MCF 10A (cell line): ENCODE measurements around the gene XYLT1. TPM values are rescaled to one million over a fixed set of nuclear protein-coding genes. Genes with fewer than 3 reads are reported as not detected.

Experiments
- BruUV-seq: library from RNA; stranded (reverse); fragments of 400-500 nt; replicated peaks from 2 replicates; lab custom pipeline; 2021; lab: Mats Ljungman, UMichigan
- CTCF ChIA-PET: fragments of 300-600 bp; sonication (Branson Sonifier 250); formaldehyde crosslinking; extraction: SDS; loops from one replicate; lab custom pipeline; 2021; ENCODE audit warnings: antibody characterized with exemption, inconsistent platforms; lab: Yijun Ruan, JAX
- POLR2A ChIA-PET: fragments of 300-600, 350-650 bp; sonication (Branson Sonifier 250); formaldehyde crosslinking; extraction: SDS; loops from one replicate; lab custom pipeline; 2020; ENCODE audit warnings: antibody characterized with exemption, inconsistent platforms; lab: Yijun Ruan, JAX
- DNase-seq: peaks from one replicate; pipeline ENCODE4 v3.0.0-alpha.2; 2018; ENCODE audit not compliant: unreplicated experiment
- H3K27ac Mint-ChIP-seq: one replicate; pipeline ENCODE4 v1.8.0; 2022; ENCODE audit warnings: mild to moderate bottlenecking, low read depth, mixed read lengths; ENCODE audit not compliant: unreplicated experiment
- H3K27me3 Mint-ChIP-seq: one replicate; pipeline ENCODE4 v1.8.0; 2022; ENCODE audit warnings: mixed read lengths; ENCODE audit not compliant: insufficient read depth, unreplicated experiment
- H3K36me3 Mint-ChIP-seq: one replicate; pipeline ENCODE4 v1.8.0; 2022; ENCODE audit warnings: mild to moderate bottlenecking, moderate library complexity, mixed read lengths; ENCODE audit not compliant: insufficient read depth, unreplicated experiment
- H3K4me1 Mint-ChIP-seq: one replicate; pipeline ENCODE4 v1.8.0; 2022; ENCODE audit warnings: mixed read lengths; ENCODE audit not compliant: insufficient read depth, unreplicated experiment
- H3K4me3 Mint-ChIP-seq: one replicate; pipeline ENCODE4 v1.8.0; 2022; ENCODE audit warnings: mild to moderate bottlenecking, moderate library complexity, mixed read lengths; ENCODE audit not compliant: unreplicated experiment
- H3K9me3 Mint-ChIP-seq: one replicate; pipeline ENCODE4 v1.8.0; 2022; ENCODE audit warnings: mixed read lengths; ENCODE audit not compliant: unreplicated experiment
- intact Hi-C: fragments of 100-400 bp; cut with micrococcal nuclease; formaldehyde crosslinking; loops from 2 replicates; pipeline ENCODE4 v1.14.1; 2022
- total RNA-seq: library from RNA; stranded (reverse); gene quantifications from 2 replicates; pipeline ENCODE4 v1.2.3, GENCODE V29; 2022
- TF ChIP-seq, protein P1 (sequence below): fragments of 200-600 bp; IDR thresholded peaks from one replicate; pipeline ENCODE4 v1.8.0; 2022; ENCODE audit warnings: antibody characterized with exemption, mild to moderate bottlenecking; ENCODE audit not compliant: unreplicated experiment

XYLT1 gene
- total RNA-seq, 1 experiment from 2014 or later: not detected

DNA sequence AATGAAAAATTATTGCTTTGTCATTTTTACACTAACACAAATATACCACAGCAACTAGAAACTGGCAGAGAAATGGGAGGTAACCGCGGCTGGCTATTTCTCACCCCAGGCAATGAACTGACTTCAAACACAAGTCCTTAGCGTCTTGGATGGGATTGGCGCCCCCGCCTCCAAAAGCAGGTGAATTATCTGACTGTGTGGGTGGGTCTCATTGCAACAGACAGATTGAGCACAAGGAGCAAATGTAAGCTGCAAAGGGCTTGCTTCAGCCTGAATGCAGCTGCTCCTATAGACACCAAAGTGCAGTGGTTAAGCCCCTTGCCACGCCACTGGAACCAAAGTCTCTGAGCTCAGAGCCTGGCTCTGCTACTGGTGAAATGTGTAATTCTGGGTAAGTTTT lies 225.0 kb downstream of the XYLT1 start:
- H3K36me3 Mint-ChIP-seq: no peaks in the 10 kb centered on the region
- no peak for DNase-seq
- intact Hi-C loops: no loop called here
- CTCF ChIA-PET: no interaction called here
- H3K27me3 Mint-ChIP-seq: no peaks in the 10 kb centered on the region
- H3K4me3 Mint-ChIP-seq: no peak overlapping the region
- no TSS peak for BruUV-seq
- TF ChIP-seq, protein P1, sequence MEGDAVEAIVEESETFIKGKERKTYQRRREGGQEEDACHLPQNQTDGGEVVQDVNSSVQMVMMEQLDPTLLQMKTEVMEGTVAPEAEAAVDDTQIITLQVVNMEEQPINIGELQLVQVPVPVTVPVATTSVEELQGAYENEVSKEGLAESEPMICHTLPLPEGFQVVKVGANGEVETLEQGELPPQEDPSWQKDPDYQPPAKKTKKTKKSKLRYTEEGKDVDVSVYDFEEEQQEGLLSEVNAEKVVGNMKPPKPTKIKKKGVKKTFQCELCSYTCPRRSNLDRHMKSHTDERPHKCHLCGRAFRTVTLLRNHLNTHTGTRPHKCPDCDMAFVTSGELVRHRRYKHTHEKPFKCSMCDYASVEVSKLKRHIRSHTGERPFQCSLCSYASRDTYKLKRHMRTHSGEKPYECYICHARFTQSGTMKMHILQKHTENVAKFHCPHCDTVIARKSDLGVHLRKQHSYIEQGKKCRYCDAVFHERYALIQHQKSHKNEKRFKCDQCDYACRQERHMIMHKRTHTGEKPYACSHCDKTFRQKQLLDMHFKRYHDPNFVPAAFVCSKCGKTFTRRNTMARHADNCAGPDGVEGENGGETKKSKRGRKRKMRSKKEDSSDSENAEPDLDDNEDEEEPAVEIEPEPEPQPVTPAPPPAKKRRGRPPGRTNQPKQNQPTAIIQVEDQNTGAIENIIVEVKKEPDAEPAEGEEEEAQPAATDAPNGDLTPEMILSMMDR: no peak
- POLR2A ChIA-PET: no interaction called here
- no peaks in the 10 kb centered on the region for H3K4me1 Mint-ChIP-seq
- no peak overlapping the region for H3K27ac Mint-ChIP-seq
- peaks cover 27% of the 10 kb centered on the region for H3K9me3 Mint-ChIP-seq

DNA sequence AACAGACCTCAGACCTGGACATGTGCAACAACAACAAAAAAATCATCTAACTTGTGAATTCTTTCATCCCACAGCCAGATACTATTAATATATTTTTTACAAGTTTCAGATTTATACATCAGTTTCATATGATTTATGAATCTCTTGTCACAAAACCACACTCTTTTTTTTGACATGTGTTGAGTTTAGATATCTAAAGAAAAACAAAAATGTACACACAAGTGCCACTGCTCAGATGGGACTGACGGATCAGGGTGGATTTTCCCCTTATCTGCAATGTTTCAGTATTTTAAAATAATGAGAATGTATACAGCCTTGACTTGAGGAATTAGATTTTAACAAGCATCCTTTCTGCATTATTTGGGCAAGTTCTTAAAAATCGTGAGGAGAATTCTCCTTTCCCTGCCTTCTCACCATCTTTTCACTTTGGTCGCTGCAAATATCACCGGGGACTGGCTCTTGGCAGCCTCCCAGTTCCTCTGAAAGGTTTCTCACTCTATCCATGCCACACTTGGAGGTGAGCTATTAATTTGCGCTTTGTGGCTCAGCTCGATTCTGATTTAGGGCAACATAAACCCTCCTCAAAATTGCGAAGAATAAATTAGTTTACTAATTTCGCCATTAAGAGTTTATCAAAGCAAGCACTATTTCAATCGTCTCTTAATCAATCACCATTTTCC lies 225.7 kb downstream of the XYLT1 start:
- H3K4me1 Mint-ChIP-seq: no peaks in the 10 kb centered on the region
- peaks cover 33% of the 10 kb centered on the region for H3K9me3 Mint-ChIP-seq
- POLR2A ChIA-PET: no interaction called here
- CTCF ChIA-PET: no interaction called here
- no peak overlapping the region for H3K27ac Mint-ChIP-seq
- intact Hi-C loops: no loop called here
- BruUV-seq: no TSS peak
- no peak for DNase-seq
- no peak overlapping the region for H3K4me3 Mint-ChIP-seq
- TF ChIP-seq, protein P1: no peak
- H3K36me3 Mint-ChIP-seq: no peaks in the 10 kb centered on the region
- no peaks in the 10 kb centered on the region for H3K27me3 Mint-ChIP-seq

DNA sequence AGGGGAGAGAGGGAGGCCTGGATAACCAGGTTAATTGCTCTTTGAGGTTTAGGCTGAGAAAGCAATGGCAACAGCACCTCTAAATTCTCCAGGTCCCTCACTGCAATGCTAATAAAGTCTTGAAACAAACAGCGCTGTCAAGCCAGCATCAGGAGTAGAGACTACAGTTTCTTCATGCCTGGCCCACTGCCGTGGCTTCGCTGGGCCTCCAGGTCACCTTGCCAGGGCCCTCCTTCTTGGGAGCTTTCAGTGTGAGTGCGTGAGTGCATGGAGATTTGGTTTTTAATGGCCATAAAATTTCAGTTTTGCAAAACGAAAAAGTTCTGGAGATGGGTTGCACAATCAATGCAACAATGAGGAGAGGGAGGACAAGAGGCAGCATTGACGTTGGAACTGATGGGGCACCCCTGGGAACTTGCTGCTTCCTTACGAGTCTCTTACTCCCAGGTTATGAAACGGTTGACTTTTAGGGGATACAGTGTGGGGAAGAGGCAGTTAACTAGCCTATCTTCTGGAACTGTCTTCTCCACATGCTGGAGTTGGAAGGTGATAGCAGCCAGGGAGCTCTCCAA lies 229.4 kb downstream of the XYLT1 start:
- ChIA-PET CTCF (interaction anchor here (1.1 kb wide), 1 partner anchor 9 kb away, joined by 3 read pairs; no protein-coding TSS in a partner anchor), POLR2A (no interaction called here)
- intact Hi-C loops: no loop called here
- Mint-ChIP-seq H3K4me3 (no peak overlapping the region), H3K4me1 (no peaks in the 10 kb centered on the region), H3K27me3 (no peaks in the 10 kb centered on the region), H3K27ac (no peak overlapping the region), H3K9me3 (peaks cover 49% of the 10 kb centered on the region), H3K36me3 (no peaks in the 10 kb centered on the region)
- DNase-seq: no peak
- BruUV-seq: no TSS peak
- TF ChIP-seq, protein P1: no peak

DNA sequence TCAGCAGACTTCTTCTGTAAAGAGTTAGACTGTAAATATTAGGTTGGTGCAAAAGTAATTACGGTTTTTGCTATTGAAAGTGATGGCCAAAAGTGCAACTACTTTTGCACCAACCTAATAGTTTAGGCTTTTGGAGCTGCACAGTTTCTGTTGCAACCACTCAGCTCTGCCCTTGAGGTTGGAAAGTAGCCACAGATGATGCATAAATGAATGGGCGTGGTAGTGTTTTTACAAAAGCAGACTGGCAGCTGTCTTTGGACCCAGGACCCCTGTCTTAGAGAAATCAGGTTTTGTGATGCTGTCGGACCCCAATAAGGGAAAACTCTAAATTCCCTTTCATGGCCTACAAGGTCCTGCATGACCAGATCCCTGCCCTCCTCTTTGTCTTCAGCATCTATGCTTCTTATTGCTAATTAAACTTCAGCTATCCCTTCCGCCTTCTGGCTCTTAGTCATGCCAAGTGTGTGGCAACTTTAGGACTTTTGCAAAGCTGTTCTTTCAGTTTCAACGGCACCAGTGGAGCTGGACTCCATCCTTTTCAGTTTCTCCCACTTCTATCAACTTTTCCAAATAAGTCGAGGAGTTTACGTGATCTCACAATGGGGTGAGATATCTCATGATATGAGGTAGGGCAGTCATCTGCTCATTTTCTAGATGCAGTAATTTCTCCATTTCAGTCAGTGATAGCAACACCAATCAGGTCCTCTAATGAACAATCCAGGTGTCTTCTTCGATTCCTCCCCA lies 232.3 kb downstream of the XYLT1 start:
- POLR2A ChIA-PET: no interaction called here
- Mint-ChIP-seq H3K27ac (no peak overlapping the region), H3K9me3 (peaks cover 34% of the 10 kb centered on the region), H3K36me3 (no peaks in the 10 kb centered on the region), H3K27me3 (no peaks in the 10 kb centered on the region), H3K4me1 (no peaks in the 10 kb centered on the region), H3K4me3 (no peak overlapping the region)
- TF ChIP-seq, protein P1: no peak
- intact Hi-C loops: no loop called here
- CTCF ChIA-PET: interaction anchor here (0.6 kb wide), 1 partner anchor 418 kb away, joined by 3 read pairs; no protein-coding TSS in a partner anchor
- no TSS peak for BruUV-seq
- no peak for DNase-seq
